Fibroblast of lung (primary cell): ENCODE data around the gene FBLN1.

Source experiments
- EZH2 ChIP-seq: IDR thresholded peaks from 2 replicates; pipeline ENCODE4 v1.5.1; 2012; ENCODE audit warnings: low read length, control low read depth, mild to moderate bottlenecking; ENCODE audit errors: missing control alignments
- TF ChIP-seq, protein P1 (sequence below), 2 donors: IDR thresholded peaks in 1 of 2; conservative IDR thresholded peaks in 1 of 2; 1 replicate in 1 of 2; 2 replicates in 1 of 2; pipeline ENCODE4 v1.5.1; 2011 to 2012; ENCODE audit warnings: low read length in 2 of 2, control low read depth in 1 of 2, inconsistent platforms in 1 of 2, low read depth in 1 of 2, mild to moderate bottlenecking in 1 of 2

GRCh38 chr22:45516163-45516562 is 13.5 kb downstream of the FBLN1 start:
- TF ChIP-seq, protein P1, sequence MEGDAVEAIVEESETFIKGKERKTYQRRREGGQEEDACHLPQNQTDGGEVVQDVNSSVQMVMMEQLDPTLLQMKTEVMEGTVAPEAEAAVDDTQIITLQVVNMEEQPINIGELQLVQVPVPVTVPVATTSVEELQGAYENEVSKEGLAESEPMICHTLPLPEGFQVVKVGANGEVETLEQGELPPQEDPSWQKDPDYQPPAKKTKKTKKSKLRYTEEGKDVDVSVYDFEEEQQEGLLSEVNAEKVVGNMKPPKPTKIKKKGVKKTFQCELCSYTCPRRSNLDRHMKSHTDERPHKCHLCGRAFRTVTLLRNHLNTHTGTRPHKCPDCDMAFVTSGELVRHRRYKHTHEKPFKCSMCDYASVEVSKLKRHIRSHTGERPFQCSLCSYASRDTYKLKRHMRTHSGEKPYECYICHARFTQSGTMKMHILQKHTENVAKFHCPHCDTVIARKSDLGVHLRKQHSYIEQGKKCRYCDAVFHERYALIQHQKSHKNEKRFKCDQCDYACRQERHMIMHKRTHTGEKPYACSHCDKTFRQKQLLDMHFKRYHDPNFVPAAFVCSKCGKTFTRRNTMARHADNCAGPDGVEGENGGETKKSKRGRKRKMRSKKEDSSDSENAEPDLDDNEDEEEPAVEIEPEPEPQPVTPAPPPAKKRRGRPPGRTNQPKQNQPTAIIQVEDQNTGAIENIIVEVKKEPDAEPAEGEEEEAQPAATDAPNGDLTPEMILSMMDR (conservative IDR thresholded peaks at IDR 0.05 in 1 of 2, IDR thresholded peaks at IDR 0.05 in 1 of 2; ENCODE audit: low read depth in 1 of 2, low read length in 2 of 2): no peak
- no peak for TF ChIP-seq EZH2
